WERI-Rb-1 (cell line): Measurements from ENCODE around the gene CREBRF.
"Not testable (repeated sequence)": the region's sequence is repeated elsewhere in the genome, so short reads cannot be mapped to it uniquely, and the experiment has no call there.

Source experiments
- DNase-seq: peaks from one replicate; pipeline ENCODE4 v3.0.0-alpha.2; 2020
- H3K27ac ChIP-seq: fragments of 250-450 bp; sonication (Bioruptor Pico); 2 replicates; pipeline ENCODE4 v1.5.1; 2020; ENCODE audit warnings: mild to moderate bottlenecking, moderate library complexity
- H3K27me3 ChIP-seq: fragments of 250-450 bp; sonication (Bioruptor Pico); 2 replicates; pipeline ENCODE4 v1.5.1; 2021; ENCODE audit warnings: mild to moderate bottlenecking, low read depth, moderate library complexity; ENCODE audit not compliant: insufficient read depth, severe bottlenecking
- H3K36me3 ChIP-seq: fragments of 250-450 bp; sonication (Bioruptor Pico); 2 replicates; pipeline ENCODE4 v1.5.1; 2020; ENCODE audit warnings: mild to moderate bottlenecking, moderate library complexity
- H3K4me3 ChIP-seq: 2 replicates; pipeline ENCODE4 v1.5.1; 2011; ENCODE audit warnings: low read depth, mild to moderate bottlenecking, control low read depth, low read length
- H3K9me3 ChIP-seq: fragments of 250-450 bp; sonication (Bioruptor Pico); 2 replicates; pipeline ENCODE4 v1.5.1; 2021; ENCODE audit warnings: mild to moderate bottlenecking, moderate library complexity; ENCODE audit not compliant: severe bottlenecking
- TF ChIP-seq, protein P1 (sequence below): IDR thresholded peaks from 2 replicates; pipeline ENCODE4 v1.5.1; 2011; ENCODE audit warnings: low read depth, mild to moderate bottlenecking, control low read depth, inconsistent platforms, low read length

Gene CREBRF

DNA sequence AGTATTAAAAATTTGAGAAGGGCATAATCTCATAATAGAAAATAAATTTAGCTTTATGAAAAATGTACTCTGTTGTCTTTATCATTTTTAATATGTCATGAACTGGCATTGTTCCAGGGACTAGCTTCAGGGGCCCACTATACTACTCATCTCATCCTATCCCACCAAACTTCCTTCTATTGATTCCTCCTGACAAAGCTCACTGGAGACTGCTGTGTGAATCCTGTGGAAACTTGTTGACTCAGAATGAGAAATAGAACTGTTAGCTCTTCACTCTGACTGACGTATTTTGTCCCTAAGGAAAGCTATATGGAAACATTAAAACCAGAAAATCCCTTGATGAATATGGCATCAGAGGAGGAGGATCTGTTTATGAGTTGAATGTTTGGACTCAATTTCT, 58.4 kb downstream of the CREBRF start:
- H3K9me3 ChIP-seq: no peaks in the 10 kb centered on the region
- H3K4me3 ChIP-seq: no peak overlapping the region
- no peaks in the 10 kb centered on the region for H3K27me3 ChIP-seq
- H3K36me3 ChIP-seq: peaks cover 7% of the 10 kb centered on the region; the same call in 1 of the 2 replicates
- DNase-seq: no peak
- H3K27ac ChIP-seq: no peak overlapping the region
- TF ChIP-seq, protein P1, sequence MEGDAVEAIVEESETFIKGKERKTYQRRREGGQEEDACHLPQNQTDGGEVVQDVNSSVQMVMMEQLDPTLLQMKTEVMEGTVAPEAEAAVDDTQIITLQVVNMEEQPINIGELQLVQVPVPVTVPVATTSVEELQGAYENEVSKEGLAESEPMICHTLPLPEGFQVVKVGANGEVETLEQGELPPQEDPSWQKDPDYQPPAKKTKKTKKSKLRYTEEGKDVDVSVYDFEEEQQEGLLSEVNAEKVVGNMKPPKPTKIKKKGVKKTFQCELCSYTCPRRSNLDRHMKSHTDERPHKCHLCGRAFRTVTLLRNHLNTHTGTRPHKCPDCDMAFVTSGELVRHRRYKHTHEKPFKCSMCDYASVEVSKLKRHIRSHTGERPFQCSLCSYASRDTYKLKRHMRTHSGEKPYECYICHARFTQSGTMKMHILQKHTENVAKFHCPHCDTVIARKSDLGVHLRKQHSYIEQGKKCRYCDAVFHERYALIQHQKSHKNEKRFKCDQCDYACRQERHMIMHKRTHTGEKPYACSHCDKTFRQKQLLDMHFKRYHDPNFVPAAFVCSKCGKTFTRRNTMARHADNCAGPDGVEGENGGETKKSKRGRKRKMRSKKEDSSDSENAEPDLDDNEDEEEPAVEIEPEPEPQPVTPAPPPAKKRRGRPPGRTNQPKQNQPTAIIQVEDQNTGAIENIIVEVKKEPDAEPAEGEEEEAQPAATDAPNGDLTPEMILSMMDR: no peak

DNA sequence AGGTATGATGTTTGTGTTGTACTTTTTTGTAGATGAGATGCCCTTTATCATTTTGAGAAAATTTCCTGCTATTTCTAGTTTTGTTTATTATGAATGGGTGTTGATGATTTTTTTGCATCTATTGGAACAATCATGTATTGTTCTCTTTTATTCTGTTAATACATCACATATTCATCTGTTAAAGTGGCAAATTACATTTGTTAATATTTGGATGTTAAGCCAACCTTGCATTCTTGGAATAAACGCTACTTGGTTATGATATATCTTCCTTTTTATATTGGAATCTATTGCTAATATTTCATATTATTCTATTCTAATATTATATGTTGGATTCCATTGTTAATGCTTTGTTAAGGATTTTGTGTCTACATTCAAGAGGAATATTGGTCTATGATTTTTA, 63.6 kb downstream of the CREBRF start:
- DNase-seq: no peak
- TF ChIP-seq, protein P1: no peak
- Histone ChIP-seq H3K27me3 (no peaks in the 10 kb centered on the region), H3K9me3 (no peaks in the 10 kb centered on the region), H3K4me3 (no peak overlapping the region), H3K27ac (no peak overlapping the region), H3K36me3 (no peaks in the 10 kb centered on the region)

DNA sequence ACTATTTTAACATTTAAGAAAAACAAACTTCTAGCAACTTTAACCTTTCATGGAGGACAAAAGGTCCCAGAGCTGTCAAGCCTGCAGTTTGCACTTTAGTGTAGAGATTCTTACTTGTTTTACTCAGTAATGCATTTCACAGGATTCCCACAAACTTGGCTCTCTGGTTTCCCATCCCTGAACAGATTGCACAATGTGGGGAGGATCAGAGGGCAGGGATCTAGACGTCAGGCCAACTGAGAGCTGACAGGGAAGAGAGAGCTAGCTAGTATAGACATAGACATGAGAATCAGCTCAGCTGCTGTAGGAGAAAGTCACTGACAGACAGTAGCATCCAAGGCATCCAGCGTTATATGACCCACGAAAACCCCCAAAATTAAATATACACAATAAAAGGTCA, 67.3 kb downstream of the CREBRF start:
- Histone ChIP-seq H3K4me3 (no peak overlapping the region), H3K27me3 (no peaks in the 10 kb centered on the region), H3K9me3 (no peaks in the 10 kb centered on the region), H3K27ac (no peak overlapping the region), H3K36me3 (no peaks in the 10 kb centered on the region)
- TF ChIP-seq, protein P1: no peak
- DNase-seq: no peak

DNA sequence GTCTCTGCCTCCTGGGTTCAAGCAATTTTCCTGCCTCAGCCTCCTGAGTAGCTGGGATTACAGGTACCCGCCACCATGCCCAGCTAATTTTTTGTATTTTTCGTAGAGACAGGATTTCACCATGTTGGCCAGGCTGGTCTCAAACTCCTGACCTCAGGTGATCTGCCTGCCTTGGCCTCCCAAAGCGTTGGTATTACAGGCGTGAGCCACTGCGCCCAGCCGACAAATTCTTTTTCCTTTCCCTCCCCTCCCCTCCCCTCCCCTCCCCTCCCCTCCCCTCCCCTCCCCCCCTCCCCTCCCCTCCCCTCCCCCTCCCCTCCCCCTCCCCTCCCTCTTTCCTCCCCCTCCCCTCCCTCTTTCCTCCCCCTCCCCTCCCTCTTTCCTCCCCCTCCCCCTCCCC, 76.0 kb downstream of the CREBRF start:
- H3K4me3 ChIP-seq, DNase-seq, H3K27me3 ChIP-seq, H3K9me3 ChIP-seq, H3K27ac ChIP-seq, H3K36me3 ChIP-seq: not testable (repeated sequence)

DNA sequence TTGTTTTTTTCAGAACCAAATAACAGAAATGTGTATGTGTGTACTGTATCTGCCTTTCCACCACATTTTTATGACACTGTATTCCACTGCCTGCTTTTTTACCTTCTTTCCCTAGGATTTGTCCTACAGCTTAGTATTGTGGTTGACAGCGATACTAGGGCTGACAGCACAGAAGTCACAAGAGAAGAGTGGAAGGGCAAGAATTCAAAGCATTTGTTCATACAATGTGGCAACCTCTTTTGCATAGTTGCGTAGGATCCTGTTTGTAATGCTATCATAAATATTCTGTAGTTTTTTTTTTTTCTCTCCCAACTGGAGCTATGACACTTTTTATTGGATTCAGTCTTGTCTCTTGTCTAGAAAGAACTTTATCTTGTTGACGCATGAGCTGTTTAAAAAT, 82.6 kb downstream of the CREBRF start:
- H3K27me3 ChIP-seq: no peaks in the 10 kb centered on the region
- H3K4me3 ChIP-seq: no peak overlapping the region
- H3K27ac ChIP-seq: no peak overlapping the region
- H3K36me3 ChIP-seq: no peaks in the 10 kb centered on the region
- no peaks in the 10 kb centered on the region for H3K9me3 ChIP-seq
- DNase-seq: no peak
- TF ChIP-seq, protein P1: no peak

DNA sequence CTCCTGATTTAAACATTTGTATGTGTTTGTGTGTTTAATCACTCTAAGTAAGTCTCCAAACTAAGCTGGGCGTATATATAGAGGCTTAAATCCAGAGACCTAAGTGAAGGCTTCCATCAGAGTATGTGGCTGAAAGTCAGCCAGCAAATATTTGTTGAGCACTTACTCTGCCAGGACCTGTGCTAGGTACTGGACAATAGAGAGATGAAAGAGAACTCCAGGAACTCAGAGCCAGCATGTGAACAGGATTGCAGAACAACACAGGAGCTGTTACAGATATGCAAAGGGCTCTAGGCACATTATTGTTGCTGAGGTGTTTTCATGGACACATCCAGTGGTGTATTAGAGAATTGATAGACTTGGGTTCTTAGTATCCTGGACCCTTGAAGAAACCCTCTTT, 83.5 kb downstream of the CREBRF start:
- H3K4me3 ChIP-seq: no peak overlapping the region
- no peak for DNase-seq
- no peaks in the 10 kb centered on the region for H3K9me3 ChIP-seq
- H3K27me3 ChIP-seq: no peaks in the 10 kb centered on the region
- H3K27ac ChIP-seq: no peak overlapping the region
- peaks cover 3% of the 10 kb centered on the region for H3K36me3 ChIP-seq
- TF ChIP-seq, protein P1: no peak
